Stimulated activated CD8-positive, alpha-beta memory T cell treated with anti-CD3 and anti-CD28 coated beads, Interleukin-2, amount 100 ng/mL, for 48 hours (primary cell): ENCODE results near the gene SERPINE1.
"Not testable (repeated sequence)": the region's sequence is repeated elsewhere in the genome, so short reads cannot be mapped to it uniquely, and the experiment has no call there.

Experiments
- DNase-seq, 2 donors: peaks; one replicate each; pipeline ENCODE4 v3.0.0-alpha.2; 2020; ENCODE audit warnings: low read depth in 2 of 2

Gene SERPINE1

GRCh38 chr7:101100858-101101847, 25.8 kb upstream of the SERPINE1 start:
- DNase-seq = no peak

- no peak for DNase-seq
Observed at GRCh38 chr7:101102026-101102425, 24.9 kb upstream of the SERPINE1 start.

GRCh38 chr7:101103701-101104100, 23.2 kb upstream of the SERPINE1 start:
- not testable (repeated sequence) for DNase-seq

GRCh38 chr7:101104193-101104713, 22.7 kb upstream of the SERPINE1 start:
- DNase-seq = no peak

GRCh38 chr7:101104799-101105198, 22.1 kb upstream of the SERPINE1 start:
- no peak for DNase-seq

GRCh38 chr7:101105248-101105647, 21.7 kb upstream of the SERPINE1 start:
- DNase-seq = not testable (repeated sequence)

GRCh38 chr7:101106386-101106785, 20.5 kb upstream of the SERPINE1 start:
- no peak for DNase-seq

- no peak for DNase-seq
Observed at GRCh38 chr7:101108330-101108857, 18.5 kb upstream of the SERPINE1 start.

- DNase-seq = no peak
Observed at GRCh38 chr7:101108961-101109360, 17.9 kb upstream of the SERPINE1 start.

- DNase-seq = no peak
Observed at GRCh38 chr7:101109368-101109767, 17.5 kb upstream of the SERPINE1 start.

- no peak for DNase-seq
Observed at GRCh38 chr7:101111261-101111660, 15.6 kb upstream of the SERPINE1 start.

- DNase-seq = no peak
Observed at GRCh38 chr7:101112233-101112632, 14.7 kb upstream of the SERPINE1 start.

- not testable (repeated sequence) for DNase-seq
Observed at GRCh38 chr7:101113140-101113539, 13.8 kb upstream of the SERPINE1 start.

- no peak for DNase-seq
Observed at GRCh38 chr7:101113836-101114235, 13.1 kb upstream of the SERPINE1 start.

- no peak for DNase-seq
Observed at GRCh38 chr7:101114492-101114891, 12.4 kb upstream of the SERPINE1 start.

- DNase-seq = no peak
Observed at GRCh38 chr7:101115215-101115614, 11.7 kb upstream of the SERPINE1 start.

- DNase-seq = no peak
Observed at GRCh38 chr7:101116898-101117297, 10.0 kb upstream of the SERPINE1 start.

- no peak for DNase-seq
Observed at GRCh38 chr7:101118856-101119255, 8.0 kb upstream of the SERPINE1 start.

- DNase-seq = no peak
Observed at GRCh38 chr7:101119876-101120275, 7.0 kb upstream of the SERPINE1 start.

- DNase-seq = no peak
Observed at GRCh38 chr7:101120315-101120714, 6.6 kb upstream of the SERPINE1 start.

GRCh38 chr7:101121631-101121990, 5.3 kb upstream of the SERPINE1 start:
- not testable (repeated sequence) for DNase-seq

- no peak for DNase-seq
Observed at GRCh38 chr7:101121991-101122932, 4.6 kb upstream of the SERPINE1 start.
